SKM-1 treated with dmso at 0.1 percent for 144 hours (cell line): ENCODE measurements around the gene RGPD3.
"Not testable (repeated sequence)": the region's sequence is repeated elsewhere in the genome, so short reads cannot be mapped to it uniquely, and the experiment has no call there.

Experiments used
- DNase-seq: peaks from one replicate; lab custom pipeline; 2025; ENCODE audit not compliant: unreplicated experiment; lab: John Stamatoyannopoulos, UW

Gene RGPD3

GRCh38 chr2:106468107-106468506 is at the start of gene RGPD3:
Gene RGPD3 (minus strand): TSS chr2:106468413. CDS start chr2:106468288, 125 bp downstream.
- DNase-seq: not testable (repeated sequence)

GRCh38 chr2:106517329-106517728 is 49.1 kb upstream of the RGPD3 start:
- DNase-seq: no peak

- DNase-seq: no peak
These were observed 48.7 kb upstream of the RGPD3 start for GRCh38 chr2:106516864-106517263.

GRCh38 chr2:106516436-106516835 is 48.2 kb upstream of the RGPD3 start:
- DNase-seq: peak; percentile 29

GRCh38 chr2:106514827-106515226 is 46.6 kb upstream of the RGPD3 start:
- not testable (repeated sequence) for DNase-seq

GRCh38 chr2:106513391-106513790 is 45.2 kb upstream of the RGPD3 start:
- DNase-seq: not testable (repeated sequence)

- DNase-seq: not testable (repeated sequence)
These were observed 43.7 kb upstream of the RGPD3 start for GRCh38 chr2:106511934-106512333.

- peak; percentile 12 for DNase-seq
These were observed 43.3 kb upstream of the RGPD3 start for GRCh38 chr2:106511476-106511901.

- DNase-seq: not testable (repeated sequence)
These were observed 42.6 kb upstream of the RGPD3 start for GRCh38 chr2:106510791-106511190.

GRCh38 chr2:106509374-106509770 is 41.2 kb upstream of the RGPD3 start:
- DNase-seq: not testable (repeated sequence)

GRCh38 chr2:106508660-106509373 is 40.6 kb upstream of the RGPD3 start:
- not testable (repeated sequence) for DNase-seq

GRCh38 chr2:106506002-106506687 is 37.9 kb upstream of the RGPD3 start:
- not testable (repeated sequence) for DNase-seq

- not testable (repeated sequence) for DNase-seq
These were observed 36.6 kb upstream of the RGPD3 start for GRCh38 chr2:106504787-106505186.

- not testable (repeated sequence) for DNase-seq
These were observed 36.0 kb upstream of the RGPD3 start for GRCh38 chr2:106504192-106504591.

GRCh38 chr2:106502351-106502750 is 34.1 kb upstream of the RGPD3 start:
- not testable (repeated sequence) for DNase-seq

GRCh38 chr2:106500350-106500749 is 32.1 kb upstream of the RGPD3 start:
- not testable (repeated sequence) for DNase-seq

- DNase-seq: not testable (repeated sequence)
These were observed 30.3 kb upstream of the RGPD3 start for GRCh38 chr2:106498549-106498948.

GRCh38 chr2:106492913-106493312 is 24.7 kb upstream of the RGPD3 start:
- DNase-seq: not testable (repeated sequence)

- not testable (repeated sequence) for DNase-seq
These were observed 24.2 kb upstream of the RGPD3 start for GRCh38 chr2:106492399-106492798.

GRCh38 chr2:106489701-106490100 is 21.5 kb upstream of the RGPD3 start:
- not testable (repeated sequence) for DNase-seq

GRCh38 chr2:106487386-106488191 is 19.4 kb upstream of the RGPD3 start:
- not testable (repeated sequence) for DNase-seq
